GM12878 (cell line): ENCODE measurements around the gene CACNA1I. TPM values are rescaled to one million over a fixed set of nuclear protein-coding genes. Genes with fewer than 3 reads are reported as not detected.
A peak's percentile ranks its signal among the peaks of the same experiment; 100 is the strongest.

Experiments used
- ATAC-seq: fragments of 200-7000 bp; cut with Tn5 transposase; 3 replicates; pipeline ENCODE4 v1.9.1; 2020; ENCODE audit warnings: mild to moderate bottlenecking, moderate library complexity
- BruUV-seq: library from RNA; stranded (reverse); fragments of 400-500 nt; replicated peaks from 2 replicates; lab custom pipeline; 2021; lab: Mats Ljungman, UMichigan
- CTCF ChIA-PET: fragments of 300-600 bp; sonication (Branson Sonifier 250); formaldehyde crosslinking; extraction: SDS; loops from one replicate; lab custom pipeline; 2021; ENCODE audit warnings: inconsistent platforms; lab: Yijun Ruan, JAX
- POLR2A ChIA-PET: fragments of 350-600 bp; formaldehyde crosslinking; extraction: SDS; loops from one replicate; lab custom pipeline; 2021; ENCODE audit warnings: inconsistent platforms; lab: Charles Lee
- RAD21 ChIA-PET: fragments of 300-600 bp; sonication (Branson Sonifier 250); formaldehyde crosslinking; loops from one replicate; lab custom pipeline; 2023; ENCODE audit warnings: antibody characterized with exemption; ENCODE audit not compliant: unreplicated experiment; lab: Charles Lee
- SMC1A ChIA-PET: fragments of 300-600 bp; sonication (Branson Sonifier 250); formaldehyde crosslinking; loops from one replicate; lab custom pipeline; 2023; ENCODE audit not compliant: unreplicated experiment, uncharacterized antibody; lab: Charles Lee
- DNase-seq: peaks from one replicate; pipeline ENCODE4 v3.0.0-alpha.2; 2011; ENCODE audit warnings: low read depth, low spot score
- FAIRE-seq: peaks from 3 replicates; lab custom pipeline; 2011; peaks lifted over from hg19 to GRCh38; lab: Jason Lieb, UNC
- H2AFZ ChIP-seq: 2 replicates; pipeline ENCODE4 v1.6.0; 2011; ENCODE audit warnings: low read depth, low read length, control low read depth; ENCODE audit not compliant: control insufficient read depth
- H3K27ac ChIP-seq: 2 replicates; pipeline ENCODE4 v1.5.1; 2011; ENCODE audit warnings: control low read depth; ENCODE audit not compliant: control insufficient read depth, insufficient read depth
- H3K27me3 ChIP-seq, 2 experiments: replicated peaks in 1 of 2; 2 replicates each; pipeline versions ENCODE4 v1.6.0 to v1.6.1; 2011; ENCODE audit warnings: low read length in 1 of 2; ENCODE audit not compliant: control insufficient read depth in 2 of 2, insufficient read depth in 2 of 2
- H3K36me3 ChIP-seq, 2 experiments: 2 replicates each; pipeline ENCODE4 v1.5.1; 2011; ENCODE audit warnings: low read length in 1 of 2; ENCODE audit not compliant: control insufficient read depth in 2 of 2, insufficient read depth in 2 of 2
- H3K4me1 ChIP-seq: 2 replicates; pipeline ENCODE4 v1.6.1; 2011; ENCODE audit warnings: mild to moderate bottlenecking, low read length, moderate library complexity, mixed read lengths; ENCODE audit not compliant: control insufficient read depth, insufficient read depth
- H3K4me2 ChIP-seq: 2 replicates; pipeline ENCODE4 v1.6.0; 2011; ENCODE audit warnings: control low read depth; ENCODE audit not compliant: control insufficient read depth, insufficient read depth
- H3K4me3 ChIP-seq: fragments of 200-600 bp; sonication (generic); 2 replicates; pipeline ENCODE4 v1.5.1; 2016
- H3K79me2 ChIP-seq: 2 replicates; pipeline ENCODE4 v1.6.0; 2011; ENCODE audit warnings: low read length; ENCODE audit not compliant: control insufficient read depth, insufficient read depth
- H3K9ac ChIP-seq: 2 replicates; pipeline ENCODE4 v1.8.0; 2011; ENCODE audit warnings: low read length, control low read depth, mixed read lengths; ENCODE audit not compliant: control insufficient read depth, insufficient read depth
- H3K9me3 ChIP-seq: replicated peaks from 3 replicates; pipeline ENCODE4 v1.5.1; 2011; ENCODE audit warnings: mild to moderate bottlenecking, low read length; ENCODE audit not compliant: control insufficient read depth, insufficient read depth
- H4K20me1 ChIP-seq: 2 replicates; pipeline ENCODE4 v1.6.0; 2011; ENCODE audit not compliant: control insufficient read depth, insufficient read depth
- IRF4 ChIP-seq: IDR thresholded peaks from 2 replicates; pipeline ENCODE4 v1.6.1; 2011; ENCODE audit warnings: low read depth, low read length
- KLF5 ChIP-seq: fragments of 450-650 bp; IDR thresholded peaks from 2 replicates; pipeline ENCODE4 v1.6.1; 2014; ENCODE audit warnings: mild to moderate bottlenecking; ENCODE audit not compliant: partially characterized antibody
- MYC ChIP-seq: IDR thresholded peaks from 2 replicates; pipeline ENCODE4 v1.6.1; 2011; ENCODE audit warnings: mild to moderate bottlenecking, low read length, moderate library complexity, inconsistent platforms; ENCODE audit not compliant: insufficient read depth, insufficient replicate concordance, insufficient read length, severe bottlenecking
- NFYB ChIP-seq: IDR thresholded peaks from 2 replicates; pipeline ENCODE4 v1.6.1; 2011; ENCODE audit warnings: low read depth, mild to moderate bottlenecking, low read length, improper control_type of control experiment, moderate library complexity; ENCODE audit not compliant: insufficient read depth
- NR2F1 ChIP-seq: fragments of 450-650 bp; conservative IDR thresholded peaks from 2 replicates; pipeline ENCODE4 v1.6.1; 2017; ENCODE audit warnings: mild to moderate bottlenecking
- PAX5 ChIP-seq: IDR thresholded peaks from 2 replicates; pipeline ENCODE4 v1.6.1; 2011; ENCODE audit warnings: low read depth, low read length, borderline replicate concordance
- RELA ChIP-seq: fragments of 450-650 bp; IDR thresholded peaks from 2 replicates; pipeline ENCODE4 v1.8.0; 2014; ENCODE audit warnings: borderline replicate concordance; ENCODE audit not compliant: partially characterized antibody
- RUNX3 ChIP-seq: IDR thresholded peaks from 2 replicates; pipeline ENCODE4 v1.6.1; 2012; ENCODE audit warnings: low read length, inconsistent platforms
- TCF12 ChIP-seq: IDR thresholded peaks from 2 replicates; pipeline ENCODE4 v1.6.1; 2011; ENCODE audit warnings: low read depth, mild to moderate bottlenecking, low read length
- ZSCAN29 ChIP-seq: fragments of 450-650 bp; IDR thresholded peaks from 2 replicates; pipeline ENCODE4 v1.6.1; 2017; ENCODE audit warnings: mild to moderate bottlenecking, moderate library complexity
- WGBS: methylation state at CpG from one replicate; pipeline ENCODE4 v1.1.6; 2016; ENCODE audit warnings: low lambda C conversion rate; ENCODE audit not compliant: insufficient replicate concordance, insufficient coverage; ENCODE audit errors: missing lambda C conversion rate; 5-methylcytosine and 5-hydroxymethylcytosine counted together
- in situ Hi-C: fragments of 300-500 bp; cut with MboI; formaldehyde crosslinking; loops from 9 replicates; pipeline ENCODE4 v1.14.3; 2018; ENCODE audit warnings: mixed read lengths
- intact Hi-C: fragments of 100-400 bp; cut with micrococcal nuclease; formaldehyde crosslinking; loops from one replicate; pipeline ENCODE4 v1.14.2; 2022; ENCODE audit not compliant: unreplicated experiment
- polyA plus RNA-seq, 11 experiments: library from polyadenylated mRNA; depleted of rRNA in 4 of 11; unstranded in 6 of 11; stranded (reverse) in 5 of 11; fragments of >200 nt; fragmentation: Nextera tagmentation in 4 of 11; fragmentation: Illumina TruSeq in 1 of 11; extraction: Ambion mirVana in 4 of 11; extraction: Trizol in 1 of 11; gene quantifications; 1 replicate in 1 of 11; 2 replicates in 10 of 11; pipeline versions ENCODE4 v1.2.1 to v1.2.3, GENCODE V29; 2011 to 2016; ENCODE audit warnings: inconsistent platforms in 2 of 11, missing spikeins in 2 of 11, low read depth in 1 of 11
- total RNA-seq, 4 experiments: library from RNA; depleted of rRNA in 3 of 4; stranded (reverse); fragments of >200 nt in 3 of 4; fragmentation: Illumina TruSeq in 1 of 4; extraction: Trizol in 1 of 4; gene quantifications; 2 replicates each; pipeline versions ENCODE4 v1.2.1 to v1.2.3, GENCODE V29; 2013 to 2021
- TF ChIP-seq, protein P1 (sequence below): fragments of 450-650 bp; IDR thresholded peaks from 2 replicates; pipeline ENCODE4 v1.6.1; 2017; ENCODE audit warnings: mild to moderate bottlenecking, low read depth, inconsistent platforms; ENCODE audit not compliant: poor library complexity, severe bottlenecking
- TF ChIP-seq, protein P2 (sequence below): IDR thresholded peaks from 2 replicates; pipeline ENCODE4 v1.6.1; 2012; ENCODE audit warnings: mild to moderate bottlenecking, low read depth, low read length
- TF ChIP-seq, protein P3 (sequence below): IDR thresholded peaks from 2 replicates; pipeline ENCODE4 v1.6.1; 2012; ENCODE audit warnings: low read depth, low read length, improper control_type of control experiment

CACNA1I gene
- total and polyA plus RNA-seq, 10 of the 15 experiments (the other 5 are each of a cell fraction or from before 2014, with no cell fraction given) = 0.01 to 0.03 TPM; not detected in 8

DNA sequence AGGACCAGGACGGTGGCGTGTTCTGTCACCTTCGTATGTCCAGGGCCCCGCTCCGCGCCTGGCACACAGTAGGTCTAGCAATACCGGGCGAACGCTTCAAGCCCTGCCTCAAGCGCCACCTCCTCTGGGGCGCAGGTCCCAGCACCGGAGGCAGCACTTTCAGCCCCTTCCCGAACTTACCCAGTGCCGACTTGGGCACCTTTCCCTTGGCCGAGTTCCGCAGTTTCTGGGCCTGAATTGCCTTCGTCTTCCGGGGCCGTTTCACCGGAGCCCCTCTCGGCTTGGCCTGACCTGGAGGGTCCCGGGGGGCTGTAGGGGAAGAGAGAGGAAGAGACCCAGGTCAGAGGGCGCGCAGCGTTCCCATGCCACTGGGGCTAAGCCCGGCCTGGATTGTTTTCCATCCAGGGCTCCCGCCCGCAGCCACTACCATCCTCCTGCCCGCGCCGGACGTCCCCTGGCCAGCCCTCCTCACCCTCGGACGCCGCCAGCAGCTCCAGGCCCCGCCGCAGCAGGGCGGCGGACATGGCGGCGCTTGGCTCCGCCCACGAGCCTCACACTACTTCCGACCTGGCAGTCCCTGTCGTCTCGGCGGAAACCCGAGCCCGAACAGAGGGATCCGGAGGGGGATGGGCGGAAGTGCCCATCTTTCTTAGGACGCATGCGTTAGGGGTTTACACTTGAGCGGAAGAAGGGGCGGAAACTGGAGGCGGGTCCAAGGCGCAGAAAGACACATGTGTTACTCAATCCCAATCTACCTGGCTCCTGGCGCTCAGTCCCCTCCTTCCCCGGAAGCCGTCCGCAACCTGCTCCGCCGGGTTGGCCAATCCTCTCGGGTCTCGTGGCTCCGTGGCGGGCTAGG is 38.1 kb upstream of the CACNA1I start, which contains the start of gene RPS19BP1:
Gene RPS19BP1 (minus strand): TSS at position 534 of the 859 bp plus-strand sequence. CDS start 10 bp downstream, at position 524.
- peak; percentile 80 for ATAC-seq
- WGBS = 1% methylated on average over 67 of the region's 67 CpGs
- RAD21 ChIA-PET = interaction anchor here (4.7 to 5.5 kb wide), 2 partner anchors 13 to 492 kb away, joined by 44 to 48 read pairs; partner anchors contain the start of gene ATF4
- Histone ChIP-seq H3K27me3 (no peaks in the 10 kb centered on the region), H3K79me2 (peaks cover 47% of the 10 kb centered on the region), H2AFZ (peak within 1 kb of the TSS; percentile 82), H3K9ac (peak within 1 kb of the TSS; percentile 99), H3K4me2 (peak within 1 kb of the TSS; percentile 100), H3K4me3 (peak within 1 kb of the TSS; percentile 99), H4K20me1 (no peaks in the 10 kb centered on the region), H3K27ac (peak within 1 kb of the TSS; percentile 96), H3K4me1 (peaks cover 34% of the 10 kb centered on the region), H3K9me3 (no peaks in the 10 kb centered on the region), H3K36me3 (peaks cover 0 to 5% of the 10 kb centered on the region in 2 experiments; a peak in 1 of 4 replicates)
- no TSS peak for BruUV-seq
- POLR2A ChIA-PET = interaction anchor here (0.5 to 2.4 kb wide), 4 partner anchors 12 to 512 kb away, joined by 3 to 9 read pairs (median 6); partner anchors contain the start of gene ATF4
- intact Hi-C loops = loop anchor here (2.0 to 5.0 kb wide), 2 partner anchors 30 to 815 kb away; partner anchors contain the start of genes ADSL and MIEF1
- in situ Hi-C loops = no loop called here
- SMC1A ChIA-PET = interaction anchor here (1.0 to 6.2 kb wide), 7 partner anchors 13 to 815 kb away, joined by 3 to 31 read pairs (median 3); partner anchors contain the start of genes ATF4 and TAB1
- FAIRE-seq = peak; percentile 94
- CTCF ChIA-PET = interaction anchor here (0.6 to 17.8 kb wide), 7 partner anchors 13 to 512 kb away, joined by 3 to 372 read pairs (median 6); partner anchors contain the start of genes ATF4, MIEF1 and RPL3
- DNase-seq = peak; percentile 100
- TF ChIP-seq NR2F1 (peak; percentile 79), IRF4 (0 out of 2 replicates have a peak, but pooled peaks have one; percentile 10), TCF12 (peak; percentile 46; the same call in 1 of the 2 replicates), MYC (peak; percentile 24), PAX5 (peak; percentile 13; the same call in 1 of the 2 replicates), RELA (peak; percentile 23), KLF5 (peak; percentile 65), RUNX3 (no peak), ZSCAN29 (no peak), NFYB (peak; percentile 88)
- TF ChIP-seq, protein P1, sequence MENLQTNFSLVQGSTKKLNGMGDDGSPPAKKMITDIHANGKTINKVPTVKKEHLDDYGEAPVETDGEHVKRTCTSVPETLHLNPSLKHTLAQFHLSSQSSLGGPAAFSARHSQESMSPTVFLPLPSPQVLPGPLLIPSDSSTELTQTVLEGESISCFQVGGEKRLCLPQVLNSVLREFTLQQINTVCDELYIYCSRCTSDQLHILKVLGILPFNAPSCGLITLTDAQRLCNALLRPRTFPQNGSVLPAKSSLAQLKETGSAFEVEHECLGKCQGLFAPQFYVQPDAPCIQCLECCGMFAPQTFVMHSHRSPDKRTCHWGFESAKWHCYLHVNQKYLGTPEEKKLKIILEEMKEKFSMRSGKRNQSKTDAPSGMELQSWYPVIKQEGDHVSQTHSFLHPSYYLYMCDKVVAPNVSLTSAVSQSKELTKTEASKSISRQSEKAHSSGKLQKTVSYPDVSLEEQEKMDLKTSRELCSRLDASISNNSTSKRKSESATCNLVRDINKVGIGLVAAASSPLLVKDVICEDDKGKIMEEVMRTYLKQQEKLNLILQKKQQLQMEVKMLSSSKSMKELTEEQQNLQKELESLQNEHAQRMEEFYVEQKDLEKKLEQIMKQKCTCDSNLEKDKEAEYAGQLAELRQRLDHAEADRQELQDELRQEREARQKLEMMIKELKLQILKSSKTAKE = no peak
- TF ChIP-seq, protein P2, sequence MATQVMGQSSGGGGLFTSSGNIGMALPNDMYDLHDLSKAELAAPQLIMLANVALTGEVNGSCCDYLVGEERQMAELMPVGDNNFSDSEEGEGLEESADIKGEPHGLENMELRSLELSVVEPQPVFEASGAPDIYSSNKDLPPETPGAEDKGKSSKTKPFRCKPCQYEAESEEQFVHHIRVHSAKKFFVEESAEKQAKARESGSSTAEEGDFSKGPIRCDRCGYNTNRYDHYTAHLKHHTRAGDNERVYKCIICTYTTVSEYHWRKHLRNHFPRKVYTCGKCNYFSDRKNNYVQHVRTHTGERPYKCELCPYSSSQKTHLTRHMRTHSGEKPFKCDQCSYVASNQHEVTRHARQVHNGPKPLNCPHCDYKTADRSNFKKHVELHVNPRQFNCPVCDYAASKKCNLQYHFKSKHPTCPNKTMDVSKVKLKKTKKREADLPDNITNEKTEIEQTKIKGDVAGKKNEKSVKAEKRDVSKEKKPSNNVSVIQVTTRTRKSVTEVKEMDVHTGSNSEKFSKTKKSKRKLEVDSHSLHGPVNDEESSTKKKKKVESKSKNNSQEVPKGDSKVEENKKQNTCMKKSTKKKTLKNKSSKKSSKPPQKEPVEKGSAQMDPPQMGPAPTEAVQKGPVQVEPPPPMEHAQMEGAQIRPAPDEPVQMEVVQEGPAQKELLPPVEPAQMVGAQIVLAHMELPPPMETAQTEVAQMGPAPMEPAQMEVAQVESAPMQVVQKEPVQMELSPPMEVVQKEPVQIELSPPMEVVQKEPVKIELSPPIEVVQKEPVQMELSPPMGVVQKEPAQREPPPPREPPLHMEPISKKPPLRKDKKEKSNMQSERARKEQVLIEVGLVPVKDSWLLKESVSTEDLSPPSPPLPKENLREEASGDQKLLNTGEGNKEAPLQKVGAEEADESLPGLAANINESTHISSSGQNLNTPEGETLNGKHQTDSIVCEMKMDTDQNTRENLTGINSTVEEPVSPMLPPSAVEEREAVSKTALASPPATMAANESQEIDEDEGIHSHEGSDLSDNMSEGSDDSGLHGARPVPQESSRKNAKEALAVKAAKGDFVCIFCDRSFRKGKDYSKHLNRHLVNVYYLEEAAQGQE = no peak
- TF ChIP-seq, protein P3, sequence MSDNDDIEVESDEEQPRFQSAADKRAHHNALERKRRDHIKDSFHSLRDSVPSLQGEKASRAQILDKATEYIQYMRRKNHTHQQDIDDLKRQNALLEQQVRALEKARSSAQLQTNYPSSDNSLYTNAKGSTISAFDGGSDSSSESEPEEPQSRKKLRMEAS = no peak; the same call in 1 of the 2 replicates
